A549 (cell line): ENCODE measurements around the gene ABCA1.

ENCODE experiments used
- BHLHE40 ChIP-seq: IDR thresholded peaks from 2 replicates; pipeline ENCODE4 v1.6.1; 2012; ENCODE audit warnings: low read depth, low read length, inconsistent platforms
- CHD2 ChIP-seq: fragments of 150-350 bp; IDR thresholded peaks from 2 replicates; pipeline ENCODE4 v1.6.1; 2014; ENCODE audit warnings: low read length; ENCODE audit not compliant: partially characterized antibody
- CTCF ChIP-seq: fragments of >200 bp; sonication (Bioruptor Twin); formaldehyde crosslinking; IDR thresholded peaks from 3 replicates; pipeline ENCODE4 v1.5.1; 2016
- JUN ChIP-seq, 2 experiments: fragments of >200 bp; sonication (Bioruptor Twin); formaldehyde crosslinking; IDR thresholded peaks; 2 replicates in 1 of 2; 3 replicates in 1 of 2; pipeline ENCODE4 v1.6.1; 2016 to 2017

GRCh38 chr9:104740621-104741020, 187.3 kb downstream of the ABCA1 start:
- no peak for TF ChIP-seq CHD2
- no peak for TF ChIP-seq BHLHE40
- TF ChIP-seq CTCF = no peak
- TF ChIP-seq JUN (IDR thresholded peaks at IDR 0.05) = no peak
